IMR-90 (cell line): ENCODE data around the gene TMEM259. TPM values are rescaled to one million over a fixed set of nuclear protein-coding genes. Genes with fewer than 3 reads are reported as not detected.

ENCODE experiments used
- ATAC-seq: fragments of 200-7000 bp; cut with Tn5 transposase; 2 replicates; pipeline ENCODE4 v1.9.1; 2020; ENCODE audit warnings: low read depth, mild to moderate bottlenecking, moderate library complexity
- BruUV-seq: library from RNA; stranded (reverse); fragments of 400-500 nt; replicated peaks from 2 replicates; lab custom pipeline; 2021; lab: Mats Ljungman, UMichigan
- CTCF ChIA-PET: fragments of 300-600 bp; formaldehyde crosslinking; extraction: SDS; loops from one replicate; lab custom pipeline; 2021; ENCODE audit warnings: antibody characterized with exemption; lab: Yijun Ruan, JAX
- POLR2A ChIA-PET: fragments of 300-600 bp; sonication (Branson Sonifier 250); formaldehyde crosslinking; loops from one replicate; lab custom pipeline; 2022; ENCODE audit warnings: antibody characterized with exemption; ENCODE audit not compliant: unreplicated experiment; lab: Charles Lee
- DNase-seq: peaks from one replicate; pipeline ENCODE4 v3.0.0; 2013
- H2AFZ ChIP-seq: replicated peaks from 2 replicates; pipeline ENCODE3; 2013; ENCODE audit warnings: low read length, mild to moderate bottlenecking; ENCODE audit not compliant: poor library complexity
- H2AK5ac ChIP-seq: 2 replicates; pipeline ENCODE4 v1.6.1; 2013; ENCODE audit warnings: low read depth, low read length, inconsistent platforms
- H2AK9ac ChIP-seq: replicated peaks from 2 replicates; pipeline ENCODE3; 2013; ENCODE audit warnings: mild to moderate bottlenecking, low read depth, low read length, moderate library complexity; ENCODE audit not compliant: poor library complexity
- H2BK120ac ChIP-seq: 2 replicates; pipeline ENCODE4 v1.6.1; 2013; ENCODE audit warnings: low read depth, low read length, inconsistent platforms
- H2BK15ac ChIP-seq: 3 replicates; pipeline ENCODE4 v1.6.1; 2013; ENCODE audit warnings: low read depth, low read length, inconsistent platforms
- H2BK20ac ChIP-seq: 2 replicates; pipeline ENCODE4 v1.6.1; 2013; ENCODE audit warnings: low read depth, mild to moderate bottlenecking, inconsistent platforms, low read length, moderate library complexity
- H2BK5ac ChIP-seq: 2 replicates; pipeline ENCODE4 v1.6.1; 2013; ENCODE audit warnings: mild to moderate bottlenecking, low read depth, low read length, inconsistent platforms; ENCODE audit not compliant: poor library complexity, severe bottlenecking
- H3K14ac ChIP-seq: replicated peaks from 2 replicates; pipeline ENCODE4 v1.6.1; 2013; ENCODE audit warnings: low read depth, low read length, inconsistent platforms
- H3K18ac ChIP-seq: 2 replicates; pipeline ENCODE4 v1.6.1; 2013; ENCODE audit warnings: low read depth, low read length, control low read depth
- H3K23ac ChIP-seq: 2 replicates; pipeline ENCODE4 v1.6.1; 2013; ENCODE audit warnings: low read depth, low read length, inconsistent platforms
- H3K27ac ChIP-seq: 2 replicates; pipeline ENCODE4 v1.5.1; 2013; ENCODE audit warnings: mild to moderate bottlenecking, control low read depth, low read length; ENCODE audit not compliant: insufficient read depth
- H3K27me3 ChIP-seq: 2 replicates; pipeline ENCODE4 v1.6.1; 2013; ENCODE audit warnings: low read length; ENCODE audit not compliant: control insufficient read depth, insufficient read depth
- H3K36me3 ChIP-seq: 2 replicates; pipeline ENCODE4 v1.6.1; 2013; ENCODE audit warnings: low read length, mixed read lengths; ENCODE audit not compliant: control insufficient read depth, insufficient read depth
- H3K4ac ChIP-seq: 2 replicates; pipeline ENCODE4 v1.6.1; 2013; ENCODE audit warnings: low read depth, low read length, inconsistent platforms
- H3K4me1 ChIP-seq: 2 replicates; pipeline ENCODE4 v1.6.1; 2013; ENCODE audit warnings: low read length, mixed read lengths; ENCODE audit not compliant: control insufficient read depth, insufficient read depth
- H3K4me2 ChIP-seq: 2 replicates; pipeline ENCODE4 v1.6.1; 2013; ENCODE audit warnings: low read depth, mild to moderate bottlenecking, control low read depth, low read length, moderate library complexity
- H3K4me3 ChIP-seq: 2 replicates; pipeline ENCODE4 v1.5.1; 2013; ENCODE audit warnings: low read depth, mild to moderate bottlenecking, control low read depth, low read length, moderate library complexity; ENCODE audit not compliant: insufficient read depth
- H3K56ac ChIP-seq: 2 replicates; pipeline ENCODE4 v1.6.1; 2013; ENCODE audit warnings: low read length, inconsistent platforms; ENCODE audit not compliant: insufficient read depth; ENCODE audit errors: extremely low read depth
- H3K79me1 ChIP-seq, 2 experiments: 2 replicates each; pipeline ENCODE4 v1.6.1; 2013; ENCODE audit warnings: low read length in 2 of 2, inconsistent platforms in 1 of 2, low read depth in 1 of 2
- H3K9ac ChIP-seq: 2 replicates; pipeline ENCODE4 v1.6.1; 2013; ENCODE audit warnings: low read depth, low read length, control low read depth
- H3K9me1 ChIP-seq: 2 replicates; pipeline ENCODE4 v1.6.1; 2013; ENCODE audit warnings: low read length, inconsistent platforms; ENCODE audit not compliant: insufficient read depth
- H3K9me3 ChIP-seq: 2 replicates; pipeline ENCODE4 v1.6.1; 2013; ENCODE audit warnings: low read length; ENCODE audit not compliant: control insufficient read depth, insufficient read depth
- H4K20me1 ChIP-seq: 2 replicates; pipeline ENCODE4 v1.6.1; 2013; ENCODE audit warnings: low read length, inconsistent platforms; ENCODE audit not compliant: insufficient read depth
- H4K5ac ChIP-seq: 2 replicates; pipeline ENCODE4 v1.6.1; 2013; ENCODE audit warnings: mild to moderate bottlenecking, low read depth, low read length, control low read depth
- H4K8ac ChIP-seq, 2 experiments: 2 replicates each; pipeline ENCODE4 v1.6.1; 2013; ENCODE audit warnings: low read depth in 2 of 2, low read length in 2 of 2, control low read depth in 1 of 2, inconsistent platforms in 1 of 2
- H4K91ac ChIP-seq: 2 replicates; pipeline ENCODE4 v1.6.1; 2013; ENCODE audit warnings: low read depth, low read length, inconsistent platforms; ENCODE audit not compliant: insufficient read depth
- MXI1 ChIP-seq: IDR thresholded peaks from 2 replicates; pipeline ENCODE4 v1.6.1; 2012; ENCODE audit warnings: low read depth, mild to moderate bottlenecking, low read length, moderate library complexity, borderline replicate concordance
- NFE2L2 ChIP-seq: fragments of 150-350 bp; IDR thresholded peaks from 2 replicates; pipeline ENCODE4 v1.6.1; 2016; ENCODE audit warnings: low read depth, mild to moderate bottlenecking, low read length
- WGBS, 2 experiments: methylation state at CpG; one replicate each; pipeline versions ENCODE4 v1.1.5 to v1.1.7; 2013; ENCODE audit warnings: missing lambda C conversion rate in 2 of 2; ENCODE audit not compliant: insufficient read length in 1 of 2; ENCODE audit errors: extremely low coverage in 2 of 2; 5-methylcytosine and 5-hydroxymethylcytosine counted together
- dilution Hi-C: fragments of 300-500 bp; cut with HindIII; formaldehyde crosslinking; loops from one replicate; pipeline ENCODE4 v1.14.3; 2018; ENCODE audit warnings: low sequenced_read_pairs; ENCODE audit not compliant: unreplicated experiment
- in situ Hi-C: fragments of 300-500 bp; cut with MboI; formaldehyde crosslinking; loops from 3 replicates; pipeline ENCODE4 v1.14.3; 2019; ENCODE audit warnings: low sequenced_read_pairs, inconsistent platforms, mixed read lengths
- intact Hi-C: fragments of 100-400 bp; cut with micrococcal nuclease; formaldehyde crosslinking; loops from 2 replicates; pipeline ENCODE4 v1.10.0; 2022
- polyA plus RNA-seq, 3 experiments: library from polyadenylated mRNA; depleted of rRNA; stranded (reverse); fragments of >200 nt; gene quantifications; 2 replicates each; pipeline ENCODE4 v1.2.3, GENCODE V29; 2012; ENCODE audit warnings: low replicate concordance in 1 of 3
- total RNA-seq: library from RNA; depleted of rRNA; stranded (reverse); fragments of >200 nt; gene quantifications from 2 replicates; pipeline ENCODE4 v1.2.3, GENCODE V29; 2012

Gene TMEM259
- total and polyA plus RNA-seq, 2 of the 4 experiments (the other 2 are of a cell fraction): 22.6 to 153 TPM

DNA sequence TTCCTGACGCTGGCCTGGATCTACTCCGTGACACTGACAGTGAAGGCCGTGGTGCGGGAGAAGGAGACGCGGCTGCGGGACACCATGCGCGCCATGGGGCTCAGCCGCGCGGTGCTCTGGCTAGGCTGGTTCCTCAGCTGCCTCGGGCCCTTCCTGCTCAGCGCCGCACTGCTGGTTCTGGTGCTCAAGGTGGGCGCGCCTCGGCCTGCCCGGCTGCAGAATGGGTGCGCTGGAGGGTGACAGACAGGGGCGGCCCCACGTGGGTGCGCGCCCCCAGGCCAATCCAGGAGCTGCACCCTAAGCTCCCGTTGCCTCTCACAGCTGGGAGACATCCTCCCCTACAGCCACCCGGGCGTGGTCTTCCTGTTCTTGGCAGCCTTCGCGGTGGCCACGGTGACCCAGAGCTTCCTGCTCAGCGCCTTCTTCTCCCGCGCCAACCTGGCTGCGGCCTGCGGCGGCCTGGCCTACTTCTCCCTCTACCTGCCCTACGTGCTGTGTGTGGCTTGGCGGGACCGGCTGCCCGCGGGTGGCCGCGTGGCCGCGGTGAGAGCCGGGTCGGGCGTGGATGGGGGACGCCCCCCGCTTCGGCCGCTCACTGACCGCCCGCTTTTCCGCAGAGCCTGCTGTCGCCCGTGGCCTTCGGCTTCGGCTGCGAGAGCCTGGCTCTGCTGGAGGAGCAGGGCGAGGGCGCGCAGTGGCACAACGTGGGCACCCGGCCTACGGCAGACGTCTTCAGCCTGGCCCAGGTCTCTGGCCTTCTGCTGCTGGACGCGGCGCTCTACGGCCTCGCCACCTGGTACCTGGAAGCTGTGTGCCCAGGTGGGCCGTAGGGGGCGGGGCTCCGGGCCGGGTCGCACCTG lies 26.1 kb upstream of the TMEM259 start:
- Histone ChIP-seq H4K5ac (no peak overlapping the region), H2BK20ac (no peak overlapping the region), H3K36me3 (no peaks in the 10 kb centered on the region), H2AFZ (no peak overlapping the region), H3K9me1 (no peaks in the 10 kb centered on the region), H3K9ac (no peak overlapping the region), H4K8ac (no peak overlapping the region), H3K27me3 (no peaks in the 10 kb centered on the region), H2AK5ac (no peak overlapping the region), H3K4me3 (no peak overlapping the region), H2BK5ac (no peak overlapping the region), H3K56ac (no peak overlapping the region), H3K9me3 (peaks cover 6% of the 10 kb centered on the region; the same call in 1 of the 2 replicates), H3K79me1 (no peaks in the 10 kb centered on the region), H2BK15ac (no peak overlapping the region), H3K4me1 (no peaks in the 10 kb centered on the region), H3K23ac (no peak overlapping the region), H3K14ac (no peak overlapping the region), H4K91ac (no peak overlapping the region), H3K4ac (no peak overlapping the region), H3K18ac (no peak overlapping the region), H3K27ac (no peak overlapping the region), H2BK120ac (no peak overlapping the region), H4K20me1 (no peaks in the 10 kb centered on the region), H3K4me2 (no peak overlapping the region), H2AK9ac (no peak overlapping the region)
- WGBS, 2 experiments: 95% methylated on average over 53 of the region's 77 CpGs; no CpG with 5 or more reads in 1 of the 2 experiments
- CTCF ChIA-PET: no interaction called here
- ATAC-seq (no peak), DNase-seq (no peak)
- TF ChIP-seq MXI1 (no peak), NFE2L2 (no peak)
- POLR2A ChIA-PET: no interaction called here
- dilution Hi-C loops (no loop called here), intact Hi-C loops (no loop called here), in situ Hi-C loops (no loop called here)
- no TSS peak for BruUV-seq
